ENCODE measurements around the gene MGAT3. TPM values are rescaled to one million over a fixed set of nuclear protein-coding genes. Genes with fewer than 3 reads are reported as not detected.

The MGAT3 gene
- total and polyA plus RNA-seq, 2 of the 8 experiments (the other 6 are each of a cell fraction or from before 2014, with no cell fraction given) = 4.3 to 9.2 TPM

DNA sequence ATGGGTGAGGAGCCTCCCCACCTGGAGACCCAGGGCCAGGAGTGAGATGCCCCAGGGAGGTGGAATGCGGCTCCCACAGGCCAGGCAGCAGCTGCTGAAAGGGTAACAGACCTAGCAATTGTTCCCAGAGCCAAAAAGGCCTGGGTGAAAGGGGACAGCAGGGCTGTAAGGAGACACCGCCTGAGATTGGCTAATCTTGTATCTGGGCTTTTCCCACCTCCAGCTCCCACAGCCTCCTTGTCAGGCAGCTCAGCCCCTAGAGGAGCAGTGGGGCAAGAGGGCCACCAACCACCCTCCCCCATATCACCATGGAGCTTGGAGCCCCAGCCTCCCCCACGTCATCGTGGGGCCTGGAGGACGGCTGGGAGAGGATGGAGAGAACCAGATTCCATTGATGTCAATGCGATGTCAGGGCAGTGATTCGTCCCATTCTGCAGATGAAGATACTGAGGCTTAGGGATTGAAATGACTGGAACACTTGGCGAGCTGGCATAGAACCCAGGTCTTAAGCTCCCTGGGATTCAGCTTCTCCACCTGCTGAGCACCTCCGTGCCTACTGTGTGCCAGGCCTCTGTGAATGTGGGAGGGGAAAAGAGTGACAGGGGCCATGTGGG is 2.9 kb upstream of the MGAT3 start:
- no peak overlapping the region for H3K27ac ChIP-seq (ENCODE audit: low read depth, low read length)
- FAIRE-seq = no peak

More for the DNA sequence above, 2.9 kb upstream of the MGAT3 start:
- Histone ChIP-seq H2AFZ (ENCODE audit: low read length) (no peak overlapping the region), H3K4ac (replicated peaks; ENCODE audit: insufficient read length, low read depth, low read length) (no peak overlapping the region), H3K9ac (replicated peaks in 1 of 4; ENCODE audit: extremely low read depth in 1 of 4, low read depth in 3 of 4, low read length in 3 of 4) (no peak overlapping the region), H4K8ac (ENCODE audit: extremely low read depth, insufficient read depth, low read length) (no peak overlapping the region), H3K23ac (ENCODE audit: insufficient read length) (no peak overlapping the region), H2BK5ac (ENCODE audit: low read depth, low read length) (peak overlapping the region; percentile 78; the same call in 1 of the 2 replicates), H2BK120ac (replicated peaks; ENCODE audit: low read depth, low read length) (no peak overlapping the region), H3K27me3 (replicated peaks in 1 of 4; ENCODE audit: control insufficient read depth in 3 of 4, extremely low read depth in 1 of 4, insufficient read depth in 3 of 4, low read length in 3 of 4) (peaks cover 5 to 24% (median 18%) of the 10 kb centered on the region in 4 experiments; a peak in 6 of 7 replicates), H3K18ac (ENCODE audit: extremely low read depth, low read length) (peak overlapping the region; percentile 84), H2AK5ac (ENCODE audit: low read depth, low read length) (peak overlapping the region; percentile 90; the same call in 1 of the 2 replicates), H3K36me3 (ENCODE audit: control insufficient read depth in 2 of 4, insufficient read depth in 4 of 4, low read length in 3 of 4) (no peaks in the 10 kb centered on the region), H3K79me2 (ENCODE audit: control insufficient read depth in 1 of 2, insufficient read depth in 2 of 2, low read length in 2 of 2) (no peaks in the 10 kb centered on the region), H3K4me2 (ENCODE audit: insufficient read depth in 1 of 2, low read depth in 2 of 2, low read length in 2 of 2) (peak overlapping the region in 1 of 2 experiments; percentile 39; a peak in 1 of 4 replicates), H3K4me1 (replicated peaks in 1 of 4; ENCODE audit: control insufficient read depth in 3 of 4, insufficient read depth in 4 of 4, low read length in 3 of 4) (peaks cover 0 to 30% (median 20%) of the 10 kb centered on the region in 4 experiments; a peak in 6 of 7 replicates), H3K56ac (replicated peaks; ENCODE audit: insufficient read length, low read depth, low read length) (no peak overlapping the region), H2BK12ac (ENCODE audit: low read depth, low read length) (peak overlapping the region; percentile 95; the same call in 1 of the 2 replicates), H4K5ac (ENCODE audit: insufficient read length, low read depth, low read length) (no peak overlapping the region), H3K4me3 (ENCODE audit: extremely low read depth in 1 of 4, insufficient read depth in 2 of 4, low read depth in 3 of 4, low read length in 4 of 4) (no peak overlapping the region), H4K91ac (replicated peaks; ENCODE audit: insufficient read length, low read length) (no peak overlapping the region), H2BK15ac (ENCODE audit: low read length) (peak overlapping the region; percentile 92; the same call in 1 of the 2 replicates), H3K14ac (ENCODE audit: insufficient read length) (no peak overlapping the region), H3K9me3 (ENCODE audit: insufficient read depth in 2 of 2, low read depth in 1 of 2, low read length in 1 of 2) (no peaks in the 10 kb centered on the region), H3K23me2 (ENCODE audit: low read depth, low read length) (peaks cover 11% of the 10 kb centered on the region; the same call in 1 of the 2 replicates), H2BK20ac (ENCODE audit: low read length) (peak overlapping the region; percentile 86; the same call in 1 of the 2 replicates), H3K79me1 (ENCODE audit: low read depth, low read length) (no peaks in the 10 kb centered on the region; the same call in 1 of the 2 replicates), H4K20me1 (replicated peaks in 1 of 2; ENCODE audit: control insufficient read depth in 1 of 2, insufficient read depth in 2 of 2, low read length in 2 of 2) (peaks cover 0 to 1% of the 10 kb centered on the region in 2 experiments)
- DNase-seq (ENCODE audit: low read depth in 1 of 2, low spot score in 2 of 2) = no peak
- no peak for TF ChIP-seq POU5F1 (IDR thresholded peaks at IDR 0.05; ENCODE audit: low read depth, low read length)
- 0 out of 4 replicates have a peak, but pooled peaks of 1 of the 2 experiments have one; percentile 33 for TF ChIP-seq HDAC2 (IDR thresholded peaks at IDR 0.05; ENCODE audit: borderline replicate concordance in 1 of 2, low read depth in 2 of 2, low read length in 2 of 2)
- TF ChIP-seq KDM1A (IDR thresholded peaks at IDR 0.05; ENCODE audit: borderline replicate concordance, low read length) = peak; percentile 96
- 76% methylated on average over 9 of the region's 9 CpGs; no CpG with 5 or more reads in 1 of the 2 experiments for WGBS, 2 experiments (ENCODE audit: extremely low coverage in 1 of 2, insufficient coverage in 1 of 2, insufficient read length in 1 of 2, insufficient replicate concordance in 2 of 2, low coverage in 1 of 2, low lambda C conversion rate in 2 of 2, missing lambda C conversion rate in 1 of 2)
- ChIA-PET POLR2A (ENCODE audit: partially characterized antibody) (interaction anchor here (0.6 to 2.7 kb wide), 12 partner anchors 10 to 145 kb away, joined by 3 to 13 read pairs (median 4); partner anchors contain the start of gene RPL3), CTCF (ENCODE audit: partially characterized antibody) (interaction anchor here (0.6 to 4.2 kb wide), 13 partner anchors 15 to 1347 kb away, joined by 3 to 19 read pairs (median 4); no protein-coding TSS in a partner anchor)

Data from H1 (cell line).